Measurements from ENCODE around the gene ERVH48-1.

The ERVH48-1 gene

DNA sequence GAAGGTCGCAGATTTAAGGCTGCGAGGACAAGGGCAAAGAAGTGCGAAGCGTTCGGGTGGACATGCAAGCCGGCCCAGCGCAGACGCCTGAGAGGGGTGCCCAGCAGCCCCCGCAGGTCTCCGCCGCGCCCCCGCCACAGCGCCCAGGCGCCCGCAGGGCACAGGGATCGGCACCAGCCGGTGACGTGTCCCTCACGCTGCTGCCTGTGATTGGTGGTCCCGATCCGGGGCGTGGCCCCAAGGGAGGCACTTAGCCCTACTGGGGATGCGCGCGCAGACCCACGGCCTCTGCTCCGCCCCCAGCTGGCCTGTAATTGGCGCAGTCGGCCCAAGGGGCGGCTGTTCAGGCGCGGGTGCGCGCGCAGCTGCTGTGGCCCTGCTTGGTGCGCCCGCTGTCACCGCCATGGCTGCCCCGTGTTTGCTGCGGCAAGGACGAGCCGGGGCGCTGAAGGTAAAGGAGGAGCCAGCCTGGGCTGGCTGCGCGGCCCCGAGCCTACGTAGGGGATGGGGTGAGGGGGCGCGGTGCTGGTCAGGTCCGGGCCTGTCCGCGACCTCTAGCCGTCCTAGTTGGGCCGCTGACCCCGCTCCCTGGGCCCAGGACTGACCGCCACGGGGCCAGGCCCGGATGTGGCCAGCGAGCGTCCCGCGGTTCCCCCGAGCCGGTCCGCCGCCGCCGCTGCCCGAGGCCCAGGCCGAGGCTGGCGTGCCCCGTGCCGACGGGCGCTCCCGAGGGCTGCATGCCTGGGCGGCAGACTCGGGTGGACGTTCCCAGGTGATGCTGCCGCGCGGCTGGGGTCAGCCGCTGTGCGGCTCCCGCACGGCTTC, 32.3 kb downstream of the ERVH48-1 start, which contains the start of gene NDUFV3 (continued):
- TF ChIP-seq, protein P1, sequence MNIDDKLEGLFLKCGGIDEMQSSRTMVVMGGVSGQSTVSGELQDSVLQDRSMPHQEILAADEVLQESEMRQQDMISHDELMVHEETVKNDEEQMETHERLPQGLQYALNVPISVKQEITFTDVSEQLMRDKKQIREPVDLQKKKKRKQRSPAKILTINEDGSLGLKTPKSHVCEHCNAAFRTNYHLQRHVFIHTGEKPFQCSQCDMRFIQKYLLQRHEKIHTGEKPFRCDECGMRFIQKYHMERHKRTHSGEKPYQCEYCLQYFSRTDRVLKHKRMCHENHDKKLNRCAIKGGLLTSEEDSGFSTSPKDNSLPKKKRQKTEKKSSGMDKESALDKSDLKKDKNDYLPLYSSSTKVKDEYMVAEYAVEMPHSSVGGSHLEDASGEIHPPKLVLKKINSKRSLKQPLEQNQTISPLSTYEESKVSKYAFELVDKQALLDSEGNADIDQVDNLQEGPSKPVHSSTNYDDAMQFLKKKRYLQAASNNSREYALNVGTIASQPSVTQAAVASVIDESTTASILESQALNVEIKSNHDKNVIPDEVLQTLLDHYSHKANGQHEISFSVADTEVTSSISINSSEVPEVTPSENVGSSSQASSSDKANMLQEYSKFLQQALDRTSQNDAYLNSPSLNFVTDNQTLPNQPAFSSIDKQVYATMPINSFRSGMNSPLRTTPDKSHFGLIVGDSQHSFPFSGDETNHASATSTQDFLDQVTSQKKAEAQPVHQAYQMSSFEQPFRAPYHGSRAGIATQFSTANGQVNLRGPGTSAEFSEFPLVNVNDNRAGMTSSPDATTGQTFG (tag by site-specific recombination; IDR thresholded peaks at IDR 0.05; ENCODE audit: borderline replicate concordance), result no peak
- TF ChIP-seq, protein P2, sequence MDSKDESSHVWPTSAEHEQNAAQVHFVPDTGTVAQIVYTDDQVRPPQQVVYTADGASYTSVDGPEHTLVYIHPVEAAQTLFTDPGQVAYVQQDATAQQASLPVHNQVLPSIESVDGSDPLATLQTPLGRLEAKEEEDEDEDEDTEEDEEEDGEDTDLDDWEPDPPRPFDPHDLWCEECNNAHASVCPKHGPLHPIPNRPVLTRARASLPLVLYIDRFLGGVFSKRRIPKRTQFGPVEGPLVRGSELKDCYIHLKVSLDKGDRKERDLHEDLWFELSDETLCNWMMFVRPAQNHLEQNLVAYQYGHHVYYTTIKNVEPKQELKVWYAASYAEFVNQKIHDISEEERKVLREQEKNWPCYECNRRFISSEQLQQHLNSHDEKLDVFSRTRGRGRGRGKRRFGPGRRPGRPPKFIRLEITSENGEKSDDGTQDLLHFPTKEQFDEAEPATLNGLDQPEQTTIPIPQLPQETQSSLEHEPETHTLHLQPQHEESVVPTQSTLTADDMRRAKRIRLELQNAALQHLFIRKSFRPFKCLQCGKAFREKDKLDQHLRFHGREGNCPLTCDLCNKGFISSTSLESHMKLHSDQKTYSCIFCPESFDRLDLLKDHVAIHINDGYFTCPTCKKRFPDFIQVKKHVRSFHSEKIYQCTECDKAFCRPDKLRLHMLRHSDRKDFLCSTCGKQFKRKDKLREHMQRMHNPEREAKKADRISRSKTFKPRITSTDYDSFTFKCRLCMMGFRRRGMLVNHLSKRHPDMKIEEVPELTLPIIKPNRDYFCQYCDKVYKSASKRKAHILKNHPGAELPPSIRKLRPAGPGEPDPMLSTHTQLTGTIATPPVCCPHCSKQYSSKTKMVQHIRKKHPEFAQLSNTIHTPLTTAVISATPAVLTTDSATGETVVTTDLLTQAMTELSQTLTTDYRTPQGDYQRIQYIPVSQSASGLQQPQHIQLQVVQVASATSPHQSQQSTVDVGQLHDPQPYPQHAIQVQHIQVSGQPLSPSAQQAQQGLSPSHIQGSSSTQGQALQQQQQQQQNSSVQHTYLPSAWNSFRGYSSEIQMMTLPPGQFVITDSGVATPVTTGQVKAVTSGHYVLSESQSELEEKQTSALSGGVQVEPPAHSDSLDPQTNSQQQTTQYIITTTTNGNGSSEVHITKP (tag by site-specific recombination; IDR thresholded peaks at IDR 0.05), result peak; percentile 78
- no peak for TF ChIP-seq ZNF354C (tag by site-specific recombination; IDR thresholded peaks at IDR 0.05; ENCODE audit: borderline replicate concordance, low read depth)
- no peak for TF ChIP-seq HOXC10 (CRISPR knock-in tag; IDR thresholded peaks at IDR 0.05)
- no peak for TF ChIP-seq ZNF548 (tag by site-specific recombination; IDR thresholded peaks at IDR 0.05)
- no peak for TF ChIP-seq ZNF785 (tag by site-specific recombination; IDR thresholded peaks at IDR 0.05)
- no peak for TF ChIP-seq ZNF792 (tag by site-specific recombination; IDR thresholded peaks at IDR 0.05)
- TF ChIP-seq ZNF221 (tag by site-specific recombination; IDR thresholded peaks at IDR 0.05; ENCODE audit: borderline replicate concordance), result no peak
- peak; percentile 95 for TF ChIP-seq SP2 (tag by site-specific recombination; IDR thresholded peaks at IDR 0.05)
- no peak for TF ChIP-seq GFI1B (tag by site-specific recombination; IDR thresholded peaks at IDR 0.05)
- no peak; the same call in none of the 2 replicates for TF ChIP-seq ZNF184 (tag by site-specific recombination; IDR thresholded peaks at IDR 0.05)
- TF ChIP-seq RBAK (tag by site-specific recombination; IDR thresholded peaks at IDR 0.05), result no peak
- TF ChIP-seq, protein P3, sequence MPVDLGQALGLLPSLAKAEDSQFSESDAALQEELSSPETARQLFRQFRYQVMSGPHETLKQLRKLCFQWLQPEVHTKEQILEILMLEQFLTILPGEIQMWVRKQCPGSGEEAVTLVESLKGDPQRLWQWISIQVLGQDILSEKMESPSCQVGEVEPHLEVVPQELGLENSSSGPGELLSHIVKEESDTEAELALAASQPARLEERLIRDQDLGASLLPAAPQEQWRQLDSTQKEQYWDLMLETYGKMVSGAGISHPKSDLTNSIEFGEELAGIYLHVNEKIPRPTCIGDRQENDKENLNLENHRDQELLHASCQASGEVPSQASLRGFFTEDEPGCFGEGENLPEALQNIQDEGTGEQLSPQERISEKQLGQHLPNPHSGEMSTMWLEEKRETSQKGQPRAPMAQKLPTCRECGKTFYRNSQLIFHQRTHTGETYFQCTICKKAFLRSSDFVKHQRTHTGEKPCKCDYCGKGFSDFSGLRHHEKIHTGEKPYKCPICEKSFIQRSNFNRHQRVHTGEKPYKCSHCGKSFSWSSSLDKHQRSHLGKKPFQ (tag by site-specific recombination; IDR thresholded peaks at IDR 0.05), result no peak
- no peak for TF ChIP-seq ZNF501 (tag by site-specific recombination; IDR thresholded peaks at IDR 0.05)
- TF ChIP-seq, protein P4, sequence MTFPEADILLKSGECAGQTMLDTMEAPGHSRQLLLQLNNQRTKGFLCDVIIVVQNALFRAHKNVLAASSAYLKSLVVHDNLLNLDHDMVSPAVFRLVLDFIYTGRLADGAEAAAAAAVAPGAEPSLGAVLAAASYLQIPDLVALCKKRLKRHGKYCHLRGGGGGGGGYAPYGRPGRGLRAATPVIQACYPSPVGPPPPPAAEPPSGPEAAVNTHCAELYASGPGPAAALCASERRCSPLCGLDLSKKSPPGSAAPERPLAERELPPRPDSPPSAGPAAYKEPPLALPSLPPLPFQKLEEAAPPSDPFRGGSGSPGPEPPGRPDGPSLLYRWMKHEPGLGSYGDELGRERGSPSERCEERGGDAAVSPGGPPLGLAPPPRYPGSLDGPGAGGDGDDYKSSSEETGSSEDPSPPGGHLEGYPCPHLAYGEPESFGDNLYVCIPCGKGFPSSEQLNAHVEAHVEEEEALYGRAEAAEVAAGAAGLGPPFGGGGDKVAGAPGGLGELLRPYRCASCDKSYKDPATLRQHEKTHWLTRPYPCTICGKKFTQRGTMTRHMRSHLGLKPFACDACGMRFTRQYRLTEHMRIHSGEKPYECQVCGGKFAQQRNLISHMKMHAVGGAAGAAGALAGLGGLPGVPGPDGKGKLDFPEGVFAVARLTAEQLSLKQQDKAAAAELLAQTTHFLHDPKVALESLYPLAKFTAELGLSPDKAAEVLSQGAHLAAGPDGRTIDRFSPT (tag by site-specific recombination; IDR thresholded peaks at IDR 0.05), result peak; percentile 100
- TF ChIP-seq MYNN (tag by site-specific recombination; IDR thresholded peaks at IDR 0.05; ENCODE audit: borderline replicate concordance), result no peak
- TF ChIP-seq ZNF549 (tag by site-specific recombination; IDR thresholded peaks at IDR 0.05), result no peak
- no peak for TF ChIP-seq ZNF292 (tag by site-specific recombination; IDR thresholded peaks at IDR 0.05; ENCODE audit: borderline replicate concordance, low read depth)
- TF ChIP-seq ZNF473 (tag by site-specific recombination; IDR thresholded peaks at IDR 0.05), result no peak
- no peak for TF ChIP-seq ZNF23 (tag by site-specific recombination; IDR thresholded peaks at IDR 0.05; ENCODE audit: borderline replicate concordance)
- TF ChIP-seq OSR2 (tag by site-specific recombination; IDR thresholded peaks at IDR 0.05), result no peak; the same call in 1 of the 2 replicates
- TF ChIP-seq ZNF658 (tag by site-specific recombination; IDR thresholded peaks at IDR 0.05), result no peak
- TF ChIP-seq, protein P5, sequence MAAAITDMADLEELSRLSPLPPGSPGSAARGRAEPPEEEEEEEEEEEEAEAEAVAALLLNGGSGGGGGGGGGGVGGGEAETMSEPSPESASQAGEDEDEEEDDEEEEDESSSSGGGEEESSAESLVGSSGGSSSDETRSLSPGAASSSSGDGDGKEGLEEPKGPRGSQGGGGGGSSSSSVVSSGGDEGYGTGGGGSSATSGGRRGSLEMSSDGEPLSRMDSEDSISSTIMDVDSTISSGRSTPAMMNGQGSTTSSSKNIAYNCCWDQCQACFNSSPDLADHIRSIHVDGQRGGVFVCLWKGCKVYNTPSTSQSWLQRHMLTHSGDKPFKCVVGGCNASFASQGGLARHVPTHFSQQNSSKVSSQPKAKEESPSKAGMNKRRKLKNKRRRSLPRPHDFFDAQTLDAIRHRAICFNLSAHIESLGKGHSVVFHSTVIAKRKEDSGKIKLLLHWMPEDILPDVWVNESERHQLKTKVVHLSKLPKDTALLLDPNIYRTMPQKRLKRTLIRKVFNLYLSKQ (tag by site-specific recombination; IDR thresholded peaks at IDR 0.05; ENCODE audit: borderline replicate concordance), result no peak
- TF ChIP-seq ZNF202 (tag by site-specific recombination; IDR thresholded peaks at IDR 0.05; ENCODE audit: borderline replicate concordance), result no peak
- TF ChIP-seq, protein P6, sequence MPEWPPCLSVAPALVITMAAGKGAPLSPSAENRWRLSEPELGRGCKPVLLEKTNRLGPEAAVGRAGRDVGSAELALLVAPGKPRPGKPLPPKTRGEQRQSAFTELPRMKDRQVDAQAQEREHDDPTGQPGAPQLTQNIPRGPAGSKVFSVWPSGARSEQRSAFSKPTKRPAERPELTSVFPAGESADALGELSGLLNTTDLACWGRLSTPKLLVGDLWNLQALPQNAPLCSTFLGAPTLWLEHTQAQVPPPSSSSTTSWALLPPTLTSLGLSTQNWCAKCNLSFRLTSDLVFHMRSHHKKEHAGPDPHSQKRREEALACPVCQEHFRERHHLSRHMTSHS (tag by site-specific recombination; IDR thresholded peaks at IDR 0.05), result no peak
- TF ChIP-seq ZNF169 (tag by site-specific recombination; IDR thresholded peaks at IDR 0.05), result no peak

Data from HEK293 (cell line).